Neural cell (in vitro differentiated cells): ENCODE data around the gene SLC5A4. TPM values are rescaled to one million over a fixed set of nuclear protein-coding genes. Genes with fewer than 3 reads are reported as not detected.

ENCODE experiments used
- H2AFZ ChIP-seq: fragments of 200-600, 300-800 bp; sonication (generic), shearing (Covaris generic); 2 replicates; pipeline ENCODE4 v1.6.0; 2014; ENCODE audit warnings: low read depth, mild to moderate bottlenecking, antibody characterized with exemption, low read length, moderate library complexity
- H3F3A ChIP-seq: fragments of 200-600 bp; shearing (Covaris generic); 2 replicates; pipeline ENCODE4 v1.6.1; 2016; ENCODE audit warnings: mild to moderate bottlenecking, moderate library complexity, mixed read lengths, antibody characterized with exemption, low read length; ENCODE audit not compliant: insufficient read depth, poor library complexity, severe bottlenecking
- H3K27ac ChIP-seq: fragments of 200-600, 300-800 bp; sonication (generic), shearing (Covaris generic); 2 replicates; pipeline ENCODE4 v1.5.1; 2014; ENCODE audit warnings: mild to moderate bottlenecking, low read length, moderate library complexity
- H3K27me3 ChIP-seq: fragments of 300-800, 200-600 bp; sonication (generic), shearing (Covaris generic); 2 replicates; pipeline ENCODE4 v1.6.0; 2014; ENCODE audit warnings: mild to moderate bottlenecking, low read depth, low read length, moderate library complexity; ENCODE audit not compliant: insufficient read depth
- H3K36me3 ChIP-seq: fragments of 300-800, 200-600 bp; sonication (generic), shearing (Covaris generic); 2 replicates; pipeline ENCODE4 v1.5.1; 2014; ENCODE audit warnings: mild to moderate bottlenecking, antibody characterized with exemption, low read length, moderate library complexity; ENCODE audit not compliant: insufficient read depth
- H3K4me2 ChIP-seq: fragments of 300-800, 200-600 bp; sonication (generic), shearing (Covaris generic); 2 replicates; pipeline ENCODE4 v1.6.0; 2014; ENCODE audit warnings: mild to moderate bottlenecking, low read length
- H3K4me3 ChIP-seq: fragments of 300-800, 200-600 bp; sonication (generic), shearing (Covaris generic); 2 replicates; pipeline ENCODE4 v1.5.1; 2014; ENCODE audit warnings: mild to moderate bottlenecking, low read length, moderate library complexity
- H3K79me2 ChIP-seq: fragments of 200-600 bp; shearing (Covaris generic); replicated peaks from 2 replicates; pipeline ENCODE4 v1.6.0; 2014; ENCODE audit warnings: mild to moderate bottlenecking, low read length, moderate library complexity; ENCODE audit not compliant: insufficient read depth
- H3K9ac ChIP-seq: fragments of 300-800, 200-600 bp; sonication (generic), shearing (Covaris generic); 2 replicates; pipeline ENCODE4 v1.6.1; 2016; ENCODE audit warnings: mild to moderate bottlenecking, low read length, mixed read lengths
- H3K9me2 ChIP-seq: fragments of 200-600 bp; shearing (Covaris generic); 2 replicates; pipeline ENCODE4 v1.6.1; 2016; ENCODE audit warnings: mild to moderate bottlenecking, low read length, mixed read lengths; ENCODE audit not compliant: insufficient read depth
- H3K9me3 ChIP-seq: fragments of 200-600, 300-800 bp; sonication (generic), shearing (Covaris generic); 2 replicates; pipeline ENCODE4 v1.6.1; 2016; ENCODE audit warnings: mild to moderate bottlenecking, mixed run types, low read length, moderate library complexity, mixed read lengths
- H4K20me1 ChIP-seq: fragments of 200-600 bp; shearing (Covaris generic); 2 replicates; pipeline ENCODE4 v1.6.1; 2016; ENCODE audit warnings: mild to moderate bottlenecking, mixed run types; ENCODE audit not compliant: insufficient read depth
- EP300 ChIP-seq: fragments of 450-650 bp; conservative IDR thresholded peaks from 2 replicates; pipeline ENCODE4 v1.6.1; 2014; ENCODE audit warnings: antibody characterized with exemption, mild to moderate bottlenecking, moderate library complexity; ENCODE audit not compliant: poor library complexity, severe bottlenecking
- EZH2 ChIP-seq: fragments of 200-600, 300-800 bp; shearing (Covaris generic), sonication (generic); IDR thresholded peaks from 2 replicates; pipeline ENCODE4 v1.6.1; 2014; ENCODE audit warnings: antibody characterized with exemption, low read length, borderline replicate concordance, mild to moderate bottlenecking; ENCODE audit not compliant: insufficient read depth, poor library complexity, severe bottlenecking
- MXI1 ChIP-seq: fragments of 450-650 bp; conservative IDR thresholded peaks from 2 replicates; pipeline ENCODE4 v1.6.1; 2014; ENCODE audit warnings: antibody characterized with exemption, mild to moderate bottlenecking; ENCODE audit not compliant: poor library complexity, severe bottlenecking
- POLR2AphosphoS5 ChIP-seq: IDR thresholded peaks from 2 replicates; pipeline ENCODE4 v1.6.1; 2012
- RAD21 ChIP-seq: fragments of 450-650 bp; conservative IDR thresholded peaks from 2 replicates; pipeline ENCODE4 v1.6.1; 2014; ENCODE audit warnings: antibody characterized with exemption, mild to moderate bottlenecking, moderate library complexity
- SMC3 ChIP-seq: fragments of 450-650 bp; conservative IDR thresholded peaks from 2 replicates; pipeline ENCODE4 v1.6.1; 2014; ENCODE audit warnings: antibody characterized with exemption, mild to moderate bottlenecking, moderate library complexity; ENCODE audit not compliant: poor library complexity
- TAF1 ChIP-seq: IDR thresholded peaks from 2 replicates; pipeline ENCODE4 v1.6.1; 2012; ENCODE audit warnings: low read depth
- polyA plus RNA-seq: library from polyadenylated mRNA; depleted of rRNA; stranded (reverse); fragments of >200 nt; gene quantifications from 2 replicates; pipeline ENCODE4 v1.2.3, GENCODE V29; 2014
- TF ChIP-seq, protein P1 (sequence below): IDR thresholded peaks from 2 replicates; pipeline ENCODE4 v1.6.1; 2012; ENCODE audit warnings: borderline replicate concordance
- TF ChIP-seq, protein P2 (sequence below): fragments of 450-650 bp; IDR thresholded peaks from 2 replicates; pipeline ENCODE4 v1.5.1; 2014; ENCODE audit warnings: antibody characterized with exemption, mild to moderate bottlenecking, moderate library complexity; ENCODE audit not compliant: poor library complexity, severe bottlenecking

The SLC5A4 gene
- polyA plus RNA-seq, 1 donor from 2014 or later, result not detected

DNA sequence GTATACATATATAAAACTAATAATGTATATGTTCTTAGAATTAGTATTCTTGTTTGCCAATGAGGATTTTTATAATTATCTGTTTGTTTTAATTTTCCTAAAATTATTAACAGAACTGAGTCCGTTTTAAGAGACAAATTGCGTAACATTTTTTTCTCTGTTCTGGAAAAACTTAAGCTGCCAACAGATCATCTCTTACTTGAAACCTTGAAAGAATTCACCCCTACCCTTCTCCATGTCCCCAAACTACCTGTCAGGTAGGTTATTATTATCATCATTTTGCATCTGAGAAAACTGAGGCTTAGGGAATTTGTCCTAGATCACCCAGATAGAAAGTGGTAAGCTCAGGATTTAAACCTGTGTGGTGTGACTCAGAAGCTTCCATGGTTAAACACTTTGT, 14.7 kb downstream of the SLC5A4 start:
- Histone ChIP-seq H3F3A (no peaks in the 10 kb centered on the region), H3K9me3 (no peaks in the 10 kb centered on the region), H3K4me2 (no peak overlapping the region), H3K79me2 (no peaks in the 10 kb centered on the region), H4K20me1 (no peaks in the 10 kb centered on the region), H3K9me2 (no peaks in the 10 kb centered on the region), H3K36me3 (no peaks in the 10 kb centered on the region), H2AFZ (no peak overlapping the region), H3K27me3 (no peaks in the 10 kb centered on the region), H3K4me3 (no peak overlapping the region), H3K9ac (no peak overlapping the region), H3K27ac (no peak overlapping the region)
- TF ChIP-seq RAD21, result no peak
- TF ChIP-seq, protein P1, sequence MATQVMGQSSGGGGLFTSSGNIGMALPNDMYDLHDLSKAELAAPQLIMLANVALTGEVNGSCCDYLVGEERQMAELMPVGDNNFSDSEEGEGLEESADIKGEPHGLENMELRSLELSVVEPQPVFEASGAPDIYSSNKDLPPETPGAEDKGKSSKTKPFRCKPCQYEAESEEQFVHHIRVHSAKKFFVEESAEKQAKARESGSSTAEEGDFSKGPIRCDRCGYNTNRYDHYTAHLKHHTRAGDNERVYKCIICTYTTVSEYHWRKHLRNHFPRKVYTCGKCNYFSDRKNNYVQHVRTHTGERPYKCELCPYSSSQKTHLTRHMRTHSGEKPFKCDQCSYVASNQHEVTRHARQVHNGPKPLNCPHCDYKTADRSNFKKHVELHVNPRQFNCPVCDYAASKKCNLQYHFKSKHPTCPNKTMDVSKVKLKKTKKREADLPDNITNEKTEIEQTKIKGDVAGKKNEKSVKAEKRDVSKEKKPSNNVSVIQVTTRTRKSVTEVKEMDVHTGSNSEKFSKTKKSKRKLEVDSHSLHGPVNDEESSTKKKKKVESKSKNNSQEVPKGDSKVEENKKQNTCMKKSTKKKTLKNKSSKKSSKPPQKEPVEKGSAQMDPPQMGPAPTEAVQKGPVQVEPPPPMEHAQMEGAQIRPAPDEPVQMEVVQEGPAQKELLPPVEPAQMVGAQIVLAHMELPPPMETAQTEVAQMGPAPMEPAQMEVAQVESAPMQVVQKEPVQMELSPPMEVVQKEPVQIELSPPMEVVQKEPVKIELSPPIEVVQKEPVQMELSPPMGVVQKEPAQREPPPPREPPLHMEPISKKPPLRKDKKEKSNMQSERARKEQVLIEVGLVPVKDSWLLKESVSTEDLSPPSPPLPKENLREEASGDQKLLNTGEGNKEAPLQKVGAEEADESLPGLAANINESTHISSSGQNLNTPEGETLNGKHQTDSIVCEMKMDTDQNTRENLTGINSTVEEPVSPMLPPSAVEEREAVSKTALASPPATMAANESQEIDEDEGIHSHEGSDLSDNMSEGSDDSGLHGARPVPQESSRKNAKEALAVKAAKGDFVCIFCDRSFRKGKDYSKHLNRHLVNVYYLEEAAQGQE, result no peak

DNA sequence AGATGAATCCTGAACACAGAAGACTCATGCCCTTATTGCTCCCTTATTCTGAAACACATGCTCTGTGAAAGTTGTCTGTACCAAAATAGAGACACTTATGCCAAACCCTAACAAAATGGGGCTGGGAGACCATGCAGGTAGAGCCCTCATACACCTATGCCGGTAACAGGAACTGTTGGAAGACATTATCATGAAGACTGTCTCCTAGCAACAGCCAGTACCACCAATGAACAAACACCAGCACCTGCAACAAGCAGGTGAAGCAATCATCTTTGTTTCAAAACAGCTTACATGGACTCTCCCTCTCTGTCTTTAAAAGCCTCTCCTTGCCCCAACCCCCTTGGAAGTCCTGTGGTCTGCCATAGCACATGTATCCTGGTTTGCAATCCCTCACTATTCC, 17.2 kb downstream of the SLC5A4 start:
- H3K27me3 ChIP-seq, result no peaks in the 10 kb centered on the region
- no peaks in the 10 kb centered on the region for H3K9me2 ChIP-seq

More for the DNA sequence above, 17.2 kb downstream of the SLC5A4 start:
- Histone ChIP-seq H4K20me1 (no peaks in the 10 kb centered on the region), H3K27ac (no peak overlapping the region), H3F3A (no peaks in the 10 kb centered on the region), H3K79me2 (no peaks in the 10 kb centered on the region), H3K4me3 (no peak overlapping the region), H3K9me3 (no peaks in the 10 kb centered on the region), H3K9ac (no peak overlapping the region), H3K36me3 (no peaks in the 10 kb centered on the region), H3K4me2 (no peak overlapping the region), H2AFZ (no peak overlapping the region)
- TF ChIP-seq, protein P2, sequence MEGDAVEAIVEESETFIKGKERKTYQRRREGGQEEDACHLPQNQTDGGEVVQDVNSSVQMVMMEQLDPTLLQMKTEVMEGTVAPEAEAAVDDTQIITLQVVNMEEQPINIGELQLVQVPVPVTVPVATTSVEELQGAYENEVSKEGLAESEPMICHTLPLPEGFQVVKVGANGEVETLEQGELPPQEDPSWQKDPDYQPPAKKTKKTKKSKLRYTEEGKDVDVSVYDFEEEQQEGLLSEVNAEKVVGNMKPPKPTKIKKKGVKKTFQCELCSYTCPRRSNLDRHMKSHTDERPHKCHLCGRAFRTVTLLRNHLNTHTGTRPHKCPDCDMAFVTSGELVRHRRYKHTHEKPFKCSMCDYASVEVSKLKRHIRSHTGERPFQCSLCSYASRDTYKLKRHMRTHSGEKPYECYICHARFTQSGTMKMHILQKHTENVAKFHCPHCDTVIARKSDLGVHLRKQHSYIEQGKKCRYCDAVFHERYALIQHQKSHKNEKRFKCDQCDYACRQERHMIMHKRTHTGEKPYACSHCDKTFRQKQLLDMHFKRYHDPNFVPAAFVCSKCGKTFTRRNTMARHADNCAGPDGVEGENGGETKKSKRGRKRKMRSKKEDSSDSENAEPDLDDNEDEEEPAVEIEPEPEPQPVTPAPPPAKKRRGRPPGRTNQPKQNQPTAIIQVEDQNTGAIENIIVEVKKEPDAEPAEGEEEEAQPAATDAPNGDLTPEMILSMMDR, result no peak
- TF ChIP-seq SMC3 (no peak), POLR2AphosphoS5 (no peak), MXI1 (no peak), RAD21 (no peak), EZH2 (no peak), EP300 (no peak), TAF1 (no peak)
- TF ChIP-seq, protein P1, result no peak
